Hypothalamus (tissue), 51 donors: ENCODE data around the gene PCP4.

Experiments used
- DNase-seq, 51 donors: peaks; one replicate each; lab custom pipeline; 2025; lab: John Stamatoyannopoulos, UW

PCP4 gene

GRCh38 chr21:39913706-39914305, 46.6 kb downstream of the PCP4 start:
- no peak for DNase-seq

GRCh38 chr21:39915881-39916280, 48.6 kb downstream of the PCP4 start:
- no peak for DNase-seq

GRCh38 chr21:39918558-39918957, 51.3 kb downstream of the PCP4 start:
- peak in 4 of 51 donors; percentile 9 to 21 (median 14) for DNase-seq

GRCh38 chr21:39923476-39923875, 56.2 kb downstream of the PCP4 start:
- DNase-seq, result no peak

- DNase-seq, result no peak
Observed at GRCh38 chr21:39924577-39925308, 57.5 kb downstream of the PCP4 start.

GRCh38 chr21:39927304-39927886, 60.2 kb downstream of the PCP4 start:
- peak in 6 of 51 donors; percentile 1 to 30 (median 7) for DNase-seq

GRCh38 chr21:39932335-39932734, 65.1 kb downstream of the PCP4 start:
- DNase-seq, result no peak

GRCh38 chr21:39934895-39935294, 67.7 kb downstream of the PCP4 start:
- DNase-seq, result no peak

- DNase-seq, result no peak
Observed at GRCh38 chr21:39935716-39936115, 68.5 kb downstream of the PCP4 start.

- peak in 4 of 51 donors; percentile 2 to 14 (median 2) for DNase-seq
Observed at GRCh38 chr21:39938086-39938625, 70.9 kb downstream of the PCP4 start.

- DNase-seq, result no peak
Observed at GRCh38 chr21:39946199-39946598, 79.0 kb downstream of the PCP4 start.

GRCh38 chr21:39947031-39947430, 79.8 kb downstream of the PCP4 start:
- no peak for DNase-seq

- DNase-seq, result no peak
Observed at GRCh38 chr21:39951183-39952101, 84.2 kb downstream of the PCP4 start.

- DNase-seq, result no peak
Observed at GRCh38 chr21:39952265-39952664, 85.0 kb downstream of the PCP4 start.

- no peak for DNase-seq
Observed at GRCh38 chr21:39954570-39954969, 87.3 kb downstream of the PCP4 start.

GRCh38 chr21:39955326-39955725, 88.1 kb downstream of the PCP4 start:
- no peak for DNase-seq

GRCh38 chr21:39956586-39956985, 89.3 kb downstream of the PCP4 start:
- no peak for DNase-seq

GRCh38 chr21:39958731-39959130, 91.5 kb downstream of the PCP4 start:
- no peak for DNase-seq

- no peak for DNase-seq
Observed at GRCh38 chr21:39961251-39961650, 94.0 kb downstream of the PCP4 start.

GRCh38 chr21:39965026-39965425, 97.8 kb downstream of the PCP4 start:
- no peak for DNase-seq

GRCh38 chr21:39966786-39967185, 99.5 kb downstream of the PCP4 start:
- no peak for DNase-seq
